ENCODE results near the gene MLH3. TPM values are rescaled to one million over a fixed set of nuclear protein-coding genes. Genes with fewer than 3 reads are reported as not detected.

MLH3 gene
- total RNA-seq: 18.2 TPM
- long read RNA-seq, full-length matches to known transcripts: 3 of 11 reads
- long read RNA-seq, partial matches to known transcripts: 1 of 11 reads
- long read RNA-seq, other reads (novel, unspliced or antisense): 7 of 11 reads

DNA sequence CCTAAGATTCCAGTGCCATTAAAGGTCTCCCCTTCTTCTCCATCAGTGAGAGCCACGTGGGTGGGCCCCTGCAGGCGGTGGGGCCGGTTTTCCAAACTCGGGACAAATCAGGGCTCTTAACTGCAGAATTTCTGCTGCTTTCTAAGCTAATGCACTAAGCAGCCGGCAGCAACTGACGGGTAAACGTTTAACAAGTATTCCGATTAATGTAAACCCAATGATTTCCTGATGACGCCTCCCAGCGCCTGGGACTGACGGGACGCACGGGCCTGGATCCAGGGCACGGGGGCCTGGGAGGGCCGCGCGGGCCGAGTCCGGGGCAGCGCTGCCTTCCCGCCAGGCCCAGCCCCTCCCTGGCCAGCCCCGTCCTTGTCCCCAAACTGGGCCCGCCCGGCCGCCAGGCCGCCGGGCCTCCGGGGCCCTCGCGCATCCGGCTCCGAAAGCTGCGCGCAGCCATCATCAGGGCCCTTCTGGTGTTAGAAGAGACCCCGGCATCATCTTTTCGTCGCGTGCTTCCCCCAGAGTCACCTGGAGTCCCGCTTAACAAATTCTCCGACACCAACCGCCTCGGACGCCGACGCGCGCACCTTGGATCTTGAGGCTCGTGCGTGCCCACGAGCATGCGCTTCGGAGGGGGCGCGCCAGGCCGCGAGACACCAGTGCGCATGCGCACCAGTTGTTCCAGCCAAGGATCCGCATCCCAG, at the start of gene MLH3:
MLH3 (minus strand) TSS at position 616 of the 704 bp plus-strand sequence. CDS start 1,812 bp downstream, outside the sequence.
- Histone ChIP-seq H3K27ac (replicated peaks) (peak within 1 kb of the TSS; percentile 91), H3K9me3 (replicated peaks) (no peaks in the 10 kb centered on the region), H3K4me3 (peak within 1 kb of the TSS; percentile 74), H3K4me1 (peaks cover 31% of the 10 kb centered on the region), H3K36me3 (no peaks in the 10 kb centered on the region), H3K27me3 (ENCODE audit: low read depth) (no peaks in the 10 kb centered on the region)
- peak; percentile 86 for DNase-seq
- TF ChIP-seq, protein P1, sequence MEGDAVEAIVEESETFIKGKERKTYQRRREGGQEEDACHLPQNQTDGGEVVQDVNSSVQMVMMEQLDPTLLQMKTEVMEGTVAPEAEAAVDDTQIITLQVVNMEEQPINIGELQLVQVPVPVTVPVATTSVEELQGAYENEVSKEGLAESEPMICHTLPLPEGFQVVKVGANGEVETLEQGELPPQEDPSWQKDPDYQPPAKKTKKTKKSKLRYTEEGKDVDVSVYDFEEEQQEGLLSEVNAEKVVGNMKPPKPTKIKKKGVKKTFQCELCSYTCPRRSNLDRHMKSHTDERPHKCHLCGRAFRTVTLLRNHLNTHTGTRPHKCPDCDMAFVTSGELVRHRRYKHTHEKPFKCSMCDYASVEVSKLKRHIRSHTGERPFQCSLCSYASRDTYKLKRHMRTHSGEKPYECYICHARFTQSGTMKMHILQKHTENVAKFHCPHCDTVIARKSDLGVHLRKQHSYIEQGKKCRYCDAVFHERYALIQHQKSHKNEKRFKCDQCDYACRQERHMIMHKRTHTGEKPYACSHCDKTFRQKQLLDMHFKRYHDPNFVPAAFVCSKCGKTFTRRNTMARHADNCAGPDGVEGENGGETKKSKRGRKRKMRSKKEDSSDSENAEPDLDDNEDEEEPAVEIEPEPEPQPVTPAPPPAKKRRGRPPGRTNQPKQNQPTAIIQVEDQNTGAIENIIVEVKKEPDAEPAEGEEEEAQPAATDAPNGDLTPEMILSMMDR (IDR thresholded peaks at IDR 0.05; ENCODE audit: borderline replicate concordance): peak; percentile 15
- intact Hi-C loops (cut with micrococcal nuclease): no loop called here

GRCh38 chr14:75098682-75099081, 47.4 kb upstream of the MLH3 start:
- Histone ChIP-seq H3K4me1 (peaks cover 11% of the 10 kb centered on the region), H3K27ac (replicated peaks) (no peak overlapping the region), H3K9me3 (replicated peaks) (no peaks in the 10 kb centered on the region), H3K4me3 (no peak overlapping the region), H3K36me3 (peaks cover 96% of the 10 kb centered on the region), H3K27me3 (ENCODE audit: low read depth) (no peaks in the 10 kb centered on the region)
- intact Hi-C loops (cut with micrococcal nuclease): no loop called here
- TF ChIP-seq, protein P1 (IDR thresholded peaks at IDR 0.05; ENCODE audit: borderline replicate concordance): no peak
- no peak for DNase-seq

DNA sequence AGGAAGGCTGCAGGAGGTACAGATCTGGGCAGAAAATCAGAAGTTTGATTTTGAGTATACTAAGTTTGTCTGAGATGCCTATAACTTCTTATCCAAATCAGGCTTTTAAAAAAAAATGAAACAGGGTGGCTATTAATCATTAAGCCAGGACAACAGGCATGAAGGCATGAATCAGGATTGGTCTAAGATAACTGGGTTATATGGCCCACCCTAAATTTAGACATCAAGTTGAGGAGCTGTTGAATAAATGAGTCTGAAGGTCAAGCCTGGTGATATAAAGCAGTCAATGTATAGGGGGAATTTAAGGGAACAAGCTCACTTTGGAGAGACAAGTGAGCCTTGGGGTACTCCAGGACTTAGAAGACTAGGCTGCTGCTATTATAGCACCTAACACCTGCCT, 46.9 kb upstream of the MLH3 start:
- Histone ChIP-seq H3K36me3 (peaks cover 96% of the 10 kb centered on the region), H3K4me1 (peaks cover 11% of the 10 kb centered on the region), H3K27me3 (ENCODE audit: low read depth) (no peaks in the 10 kb centered on the region), H3K27ac (replicated peaks) (no peak overlapping the region), H3K9me3 (replicated peaks) (no peaks in the 10 kb centered on the region), H3K4me3 (no peak overlapping the region)
- intact Hi-C loops (cut with micrococcal nuclease): no loop called here
- no peak for DNase-seq
- TF ChIP-seq, protein P1 (IDR thresholded peaks at IDR 0.05; ENCODE audit: borderline replicate concordance): no peak

GRCh38 chr14:75096959-75097358, 45.7 kb upstream of the MLH3 start:
- Histone ChIP-seq H3K9me3 (replicated peaks) (no peaks in the 10 kb centered on the region), H3K36me3 (peaks cover 99% of the 10 kb centered on the region), H3K4me3 (no peak overlapping the region), H3K4me1 (peaks cover 11% of the 10 kb centered on the region), H3K27ac (replicated peaks) (no peak overlapping the region), H3K27me3 (ENCODE audit: low read depth) (no peaks in the 10 kb centered on the region)
- TF ChIP-seq, protein P1 (IDR thresholded peaks at IDR 0.05; ENCODE audit: borderline replicate concordance): no peak
- DNase-seq: no peak
- intact Hi-C loops (cut with micrococcal nuclease): no loop called here

DNA sequence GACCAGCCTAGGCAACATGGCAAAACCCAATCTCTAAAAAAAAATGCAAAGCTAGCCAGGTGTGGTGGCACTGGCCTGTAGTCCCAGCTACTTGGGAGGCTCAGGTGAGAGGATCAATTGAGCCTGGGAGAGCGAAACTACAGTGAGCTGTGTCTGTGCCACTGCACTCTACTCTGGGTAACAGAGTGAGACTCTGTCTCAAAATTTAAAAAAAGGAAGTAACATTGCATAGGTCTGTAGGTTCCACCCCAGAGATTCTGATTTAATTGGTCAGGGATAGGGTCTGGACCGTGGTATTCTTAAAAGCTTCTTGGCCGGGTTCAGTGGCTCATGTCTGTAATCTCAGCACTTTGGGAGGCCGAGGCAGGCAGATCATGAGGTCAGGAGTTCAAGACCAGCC, 44.4 kb upstream of the MLH3 start:
- intact Hi-C loops (cut with micrococcal nuclease): no loop called here

More for the DNA sequence above, 44.4 kb upstream of the MLH3 start:
- no peaks in the 10 kb centered on the region for H3K9me3 ChIP-seq (replicated peaks)
- H3K36me3 ChIP-seq: peaks cover 99% of the 10 kb centered on the region
- H3K27me3 ChIP-seq (ENCODE audit: low read depth): no peaks in the 10 kb centered on the region
- TF ChIP-seq, protein P1 (IDR thresholded peaks at IDR 0.05; ENCODE audit: borderline replicate concordance): no peak
- H3K4me1 ChIP-seq: peaks cover 11% of the 10 kb centered on the region
- H3K27ac ChIP-seq (replicated peaks): no peak overlapping the region
- no peak for DNase-seq
- H3K4me3 ChIP-seq: no peak overlapping the region
